Measurements from ENCODE around the gene NPNT.

DNA sequence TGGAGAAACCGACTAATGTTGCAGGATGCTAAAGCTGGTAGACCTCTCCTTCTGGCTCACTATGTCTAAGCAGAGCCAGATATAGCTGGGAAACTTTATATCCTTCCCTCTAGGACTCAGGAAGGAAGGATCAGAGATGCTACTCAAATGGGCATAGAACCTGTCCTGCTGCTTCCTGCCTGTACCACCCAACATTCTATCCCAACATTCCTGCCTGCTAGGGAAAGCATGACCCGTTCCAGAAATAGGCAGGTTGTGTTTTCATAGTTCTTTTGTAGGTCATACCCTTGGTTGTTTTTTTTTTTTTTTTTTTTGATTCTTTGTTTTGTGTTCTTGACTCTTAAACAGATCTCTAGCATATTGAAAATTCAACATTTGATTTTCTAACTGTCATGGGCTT lies 5.3 kb downstream of the NPNT start:
- TF ChIP-seq, protein P1, sequence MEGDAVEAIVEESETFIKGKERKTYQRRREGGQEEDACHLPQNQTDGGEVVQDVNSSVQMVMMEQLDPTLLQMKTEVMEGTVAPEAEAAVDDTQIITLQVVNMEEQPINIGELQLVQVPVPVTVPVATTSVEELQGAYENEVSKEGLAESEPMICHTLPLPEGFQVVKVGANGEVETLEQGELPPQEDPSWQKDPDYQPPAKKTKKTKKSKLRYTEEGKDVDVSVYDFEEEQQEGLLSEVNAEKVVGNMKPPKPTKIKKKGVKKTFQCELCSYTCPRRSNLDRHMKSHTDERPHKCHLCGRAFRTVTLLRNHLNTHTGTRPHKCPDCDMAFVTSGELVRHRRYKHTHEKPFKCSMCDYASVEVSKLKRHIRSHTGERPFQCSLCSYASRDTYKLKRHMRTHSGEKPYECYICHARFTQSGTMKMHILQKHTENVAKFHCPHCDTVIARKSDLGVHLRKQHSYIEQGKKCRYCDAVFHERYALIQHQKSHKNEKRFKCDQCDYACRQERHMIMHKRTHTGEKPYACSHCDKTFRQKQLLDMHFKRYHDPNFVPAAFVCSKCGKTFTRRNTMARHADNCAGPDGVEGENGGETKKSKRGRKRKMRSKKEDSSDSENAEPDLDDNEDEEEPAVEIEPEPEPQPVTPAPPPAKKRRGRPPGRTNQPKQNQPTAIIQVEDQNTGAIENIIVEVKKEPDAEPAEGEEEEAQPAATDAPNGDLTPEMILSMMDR (IDR thresholded peaks at IDR 0.05): no peak
- TF ChIP-seq EP300 (IDR thresholded peaks at IDR 0.05): no peak

All from tibial nerve (tissue), 4 donors.